Mesendoderm (in vitro differentiated cells): ENCODE data around the gene ADCY9.

ENCODE experiments used
- DNase-seq: peaks from one replicate; pipeline ENCODE4 v3.0.0; 2013
- H2AK5ac ChIP-seq: 2 replicates; pipeline ENCODE4 v1.6.1; 2013; ENCODE audit warnings: low read length, inconsistent platforms
- H2BK120ac ChIP-seq: 2 replicates; pipeline ENCODE4 v1.6.1; 2013; ENCODE audit warnings: low read depth, mild to moderate bottlenecking, low read length, moderate library complexity, mixed read lengths
- H2BK15ac ChIP-seq: replicated peaks from 2 replicates; pipeline ENCODE4 v1.6.1; 2013; ENCODE audit warnings: low read depth, mild to moderate bottlenecking, moderate library complexity
- H2BK5ac ChIP-seq: 2 replicates; pipeline ENCODE4 v1.6.1; 2013; ENCODE audit warnings: low read length, inconsistent platforms
- H3K18ac ChIP-seq: 2 replicates; pipeline ENCODE4 v1.6.1; 2013; ENCODE audit warnings: mild to moderate bottlenecking, low read length, mixed read lengths
- H3K23ac ChIP-seq: one replicate; pipeline ENCODE4 v1.6.1; 2013; ENCODE audit warnings: low read length
- H3K27ac ChIP-seq: 2 replicates; pipeline ENCODE4 v1.5.1; 2013; ENCODE audit warnings: low read depth, mild to moderate bottlenecking, inconsistent platforms, low read length, moderate library complexity
- H3K27me3 ChIP-seq: 2 replicates; pipeline ENCODE4 v1.6.1; 2013; ENCODE audit warnings: low read length, control low read depth, mild to moderate bottlenecking, inconsistent platforms; ENCODE audit not compliant: insufficient read depth, poor library complexity
- H3K36me3 ChIP-seq: 2 replicates; pipeline ENCODE4 v1.6.1; 2013; ENCODE audit warnings: low read length, inconsistent platforms; ENCODE audit not compliant: control insufficient read depth, insufficient read depth
- H3K4ac ChIP-seq: one replicate; pipeline ENCODE4 v1.6.1; 2013; ENCODE audit warnings: low read depth, mild to moderate bottlenecking, low read length, moderate library complexity
- H3K4me1 ChIP-seq: 2 replicates; pipeline ENCODE4 v1.6.1; 2013; ENCODE audit warnings: low read depth, low read length, inconsistent platforms; ENCODE audit not compliant: control insufficient read depth
- H3K4me2 ChIP-seq: 2 replicates; pipeline ENCODE4 v1.6.1; 2013; ENCODE audit warnings: low read length
- H3K4me3 ChIP-seq: 2 replicates; pipeline ENCODE4 v1.5.1; 2013; ENCODE audit warnings: mild to moderate bottlenecking, low read length
- H3K56ac ChIP-seq: one replicate; pipeline ENCODE4 v1.6.1; 2013; ENCODE audit warnings: low read length
- H3K79me1 ChIP-seq: 2 replicates; pipeline ENCODE4 v1.6.1; 2013; ENCODE audit warnings: low read length, inconsistent platforms
- H3K79me2 ChIP-seq: 2 replicates; pipeline ENCODE4 v1.6.1; 2013; ENCODE audit warnings: mild to moderate bottlenecking, low read length; ENCODE audit not compliant: control insufficient read depth, insufficient read depth
- H3K9ac ChIP-seq: 2 replicates; pipeline ENCODE4 v1.6.1; 2013; ENCODE audit warnings: low read length, inconsistent platforms
- H4K5ac ChIP-seq: one replicate; pipeline ENCODE4 v1.6.1; 2013; ENCODE audit warnings: low read length
- H4K8ac ChIP-seq: one replicate; pipeline ENCODE4 v1.6.1; 2013; ENCODE audit warnings: low read depth, mild to moderate bottlenecking, control low read depth, low read length, moderate library complexity
- WGBS: extraction: QIAGEN DNeasy Blood & Tissue Kit; methylation state at CpG from one replicate; pipeline ENCODE4 v1.1.7; 2013; ENCODE audit warnings: low lambda C conversion rate, missing lambda C conversion rate; ENCODE audit not compliant: insufficient coverage; ENCODE audit errors: extremely low coverage; 5-methylcytosine and 5-hydroxymethylcytosine counted together

Gene ADCY9

DNA sequence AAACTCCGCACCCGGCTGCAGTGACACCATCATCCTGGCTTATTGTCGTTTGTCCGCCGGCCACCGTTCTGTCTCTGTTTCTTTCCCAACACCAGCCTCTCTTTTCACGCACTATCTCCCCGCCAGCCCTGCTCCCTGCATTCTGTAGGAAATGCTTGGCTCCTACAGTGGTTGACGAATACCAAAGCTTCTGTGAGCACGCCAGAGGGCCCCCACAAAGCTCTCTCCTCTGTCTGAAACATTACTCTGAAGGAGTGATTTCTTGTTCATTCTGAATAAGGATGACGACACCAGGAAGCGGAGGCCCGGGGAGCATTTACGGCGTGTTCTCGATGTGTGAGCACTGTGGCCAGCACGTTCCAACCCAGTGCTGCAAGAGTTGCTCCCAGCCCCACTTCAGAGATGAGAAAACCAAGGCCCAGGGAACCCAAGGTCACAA is 58.8 kb downstream of the ADCY9 start:
- WGBS: no CpG with 5 or more reads among the region's 17 CpGs
- no peak for DNase-seq

DNA sequence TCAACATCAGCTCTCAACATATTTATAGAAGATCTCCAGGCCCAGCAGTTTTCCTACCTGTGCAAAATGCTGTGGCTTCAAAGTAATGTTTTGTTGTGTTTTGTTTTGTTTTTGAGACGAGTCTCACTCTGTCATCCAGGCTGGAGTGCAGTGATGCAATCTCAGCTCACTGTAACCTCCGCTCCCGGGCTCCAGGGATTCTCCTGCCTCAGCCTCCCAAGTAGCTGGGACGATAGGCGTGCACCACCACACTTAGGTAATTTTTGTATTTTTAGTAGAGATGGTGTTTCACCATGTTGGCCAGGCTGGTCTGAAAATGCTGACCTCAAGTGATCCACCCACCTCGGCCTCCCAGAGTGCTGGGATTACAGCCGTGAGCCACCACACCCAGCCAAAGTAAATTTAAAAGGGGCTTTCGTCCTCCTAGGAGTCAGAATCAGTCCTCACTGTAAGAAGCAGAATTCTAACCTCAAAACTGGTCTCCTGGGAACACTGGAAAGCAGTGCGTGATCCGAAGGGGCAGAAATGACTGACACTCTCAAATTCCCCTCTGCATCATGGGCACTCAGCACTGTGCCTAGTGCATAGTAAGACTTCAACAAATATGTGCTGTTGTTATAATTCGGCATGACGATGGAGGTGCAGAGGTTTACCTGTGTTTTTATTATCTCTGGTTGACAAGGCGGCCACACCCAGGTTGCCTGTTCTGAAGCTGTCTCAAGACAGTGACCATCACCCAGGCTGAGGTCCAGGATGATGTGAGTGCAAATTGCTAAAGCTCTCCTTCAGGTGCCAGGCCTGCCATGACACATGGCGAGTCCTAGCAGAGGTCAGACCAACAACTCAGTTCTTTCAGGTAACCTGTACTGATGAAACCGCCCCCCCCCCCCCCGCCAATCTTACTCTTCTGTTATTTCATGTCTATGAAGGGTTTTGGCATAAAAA is 59.8 kb downstream of the ADCY9 start:
- no peaks in the 10 kb centered on the region for H3K36me3 ChIP-seq
- H3K56ac ChIP-seq: no peak overlapping the region
- H2BK15ac ChIP-seq: no peak overlapping the region
- H3K4me2 ChIP-seq: no peak overlapping the region
- no peak overlapping the region for H3K4ac ChIP-seq
- no peak overlapping the region for H3K23ac ChIP-seq
- H2AK5ac ChIP-seq: no peak overlapping the region
- no peaks in the 10 kb centered on the region for H3K79me1 ChIP-seq
- no peak overlapping the region for H4K5ac ChIP-seq
- DNase-seq: no peak
- no peak overlapping the region for H4K8ac ChIP-seq
- H3K4me3 ChIP-seq: no peak overlapping the region
- H3K18ac ChIP-seq: no peak overlapping the region
- H2BK120ac ChIP-seq: no peak overlapping the region
- H3K27me3 ChIP-seq: no peaks in the 10 kb centered on the region
- no peaks in the 10 kb centered on the region for H3K4me1 ChIP-seq
- no peaks in the 10 kb centered on the region for H3K79me2 ChIP-seq
- no CpG with 5 or more reads among the region's 16 CpGs for WGBS
- no peak overlapping the region for H3K27ac ChIP-seq
- H3K9ac ChIP-seq: no peak overlapping the region
- H2BK5ac ChIP-seq: no peak overlapping the region

More for the DNA sequence above, 58.8 kb downstream of the ADCY9 start:
- no peaks in the 10 kb centered on the region for H3K27me3 ChIP-seq
- no peak overlapping the region for H3K18ac ChIP-seq
- H3K79me1 ChIP-seq: no peaks in the 10 kb centered on the region
- no peak overlapping the region for H3K4ac ChIP-seq
- H2BK15ac ChIP-seq: no peak overlapping the region
- H3K27ac ChIP-seq: no peak overlapping the region
- H3K4me3 ChIP-seq: no peak overlapping the region
- no peak overlapping the region for H2BK120ac ChIP-seq
- H3K4me2 ChIP-seq: no peak overlapping the region
- no peak overlapping the region for H4K5ac ChIP-seq
- H3K79me2 ChIP-seq: no peaks in the 10 kb centered on the region
- H3K56ac ChIP-seq: no peak overlapping the region
- H3K36me3 ChIP-seq: no peaks in the 10 kb centered on the region
- H2BK5ac ChIP-seq: no peak overlapping the region
- H3K9ac ChIP-seq: no peak overlapping the region
- H4K8ac ChIP-seq: no peak overlapping the region
- H2AK5ac ChIP-seq: no peak overlapping the region
- H3K4me1 ChIP-seq: no peaks in the 10 kb centered on the region
- no peak overlapping the region for H3K23ac ChIP-seq

DNA sequence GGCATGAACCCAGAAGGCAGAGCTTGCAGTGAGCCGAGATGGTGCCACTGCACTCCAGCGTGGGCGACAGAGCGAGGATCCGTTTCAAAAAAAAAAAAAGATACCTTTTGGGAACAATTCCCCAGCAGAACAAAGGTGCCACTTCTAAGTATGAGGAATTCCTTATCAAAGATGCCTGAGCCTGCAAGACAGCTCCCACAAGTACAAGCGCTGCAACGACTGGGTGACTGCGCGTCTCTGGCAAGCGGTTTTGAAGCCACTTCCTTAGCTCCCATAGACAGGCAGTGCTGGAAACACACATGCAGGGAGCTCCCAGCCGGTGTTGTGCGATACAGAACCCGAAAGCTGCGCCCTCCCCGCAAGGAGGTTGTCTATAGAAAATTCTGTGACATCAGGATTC is 60.5 kb downstream of the ADCY9 start:
- Histone ChIP-seq H3K79me2 (no peaks in the 10 kb centered on the region), H3K27ac (no peak overlapping the region), H3K23ac (no peak overlapping the region), H3K4ac (no peak overlapping the region), H2BK120ac (no peak overlapping the region), H3K4me1 (no peaks in the 10 kb centered on the region), H3K36me3 (no peaks in the 10 kb centered on the region), H2AK5ac (no peak overlapping the region), H3K4me2 (no peak overlapping the region), H2BK5ac (no peak overlapping the region), H3K56ac (no peak overlapping the region), H3K9ac (no peak overlapping the region), H3K79me1 (no peaks in the 10 kb centered on the region), H3K18ac (no peak overlapping the region), H3K4me3 (no peak overlapping the region), H4K8ac (no peak overlapping the region), H2BK15ac (no peak overlapping the region), H4K5ac (no peak overlapping the region), H3K27me3 (no peaks in the 10 kb centered on the region)
- whole genome bisulfite sequencing: no CpG with 5 or more reads among the region's 15 CpGs
- DNase-seq: no peak

DNA sequence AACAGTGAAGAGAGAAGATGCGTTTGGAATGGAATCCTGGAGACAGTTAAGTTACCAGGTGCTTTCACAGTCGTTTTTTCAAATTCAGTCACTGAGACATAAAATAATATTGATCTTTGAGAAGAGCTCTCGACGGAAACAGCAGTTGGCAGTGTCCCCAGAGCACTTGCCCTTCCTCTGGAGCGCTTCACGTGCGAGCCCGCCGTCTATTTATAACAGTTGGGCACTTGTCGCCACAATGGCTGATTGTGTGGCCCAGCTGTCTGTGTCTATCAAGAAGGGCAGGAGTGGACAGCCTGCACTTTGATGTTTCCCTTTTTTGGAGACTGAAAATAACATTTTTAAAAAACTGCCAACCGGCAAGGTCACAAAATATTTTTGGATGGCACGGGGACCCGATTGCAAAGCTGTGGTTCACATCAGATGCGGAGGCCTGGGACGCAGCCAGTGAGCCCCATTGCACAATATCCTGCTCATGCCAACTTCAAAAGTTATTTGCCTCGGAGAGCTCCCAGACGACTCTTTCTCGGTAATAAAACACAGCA is 62.9 kb downstream of the ADCY9 start:
- H3K4me2 ChIP-seq: no peak overlapping the region
- no peak overlapping the region for H3K18ac ChIP-seq
- H2AK5ac ChIP-seq: no peak overlapping the region
- no peak overlapping the region for H2BK15ac ChIP-seq
- H3K4me1 ChIP-seq: no peaks in the 10 kb centered on the region
- no peak overlapping the region for H3K4me3 ChIP-seq
- no peaks in the 10 kb centered on the region for H3K27me3 ChIP-seq
- no peak overlapping the region for H2BK5ac ChIP-seq
- H3K79me2 ChIP-seq: no peaks in the 10 kb centered on the region
- H4K5ac ChIP-seq: no peak overlapping the region
- H3K56ac ChIP-seq: no peak overlapping the region
- H3K4ac ChIP-seq: no peak overlapping the region
- H3K9ac ChIP-seq: no peak overlapping the region
- no peaks in the 10 kb centered on the region for H3K79me1 ChIP-seq
- no peak overlapping the region for H4K8ac ChIP-seq
- no peak overlapping the region for H3K23ac ChIP-seq
- no CpG with 5 or more reads among the region's 18 CpGs for WGBS
- H2BK120ac ChIP-seq: no peak overlapping the region
- no peaks in the 10 kb centered on the region for H3K36me3 ChIP-seq
- no peak for DNase-seq
- no peak overlapping the region for H3K27ac ChIP-seq

DNA sequence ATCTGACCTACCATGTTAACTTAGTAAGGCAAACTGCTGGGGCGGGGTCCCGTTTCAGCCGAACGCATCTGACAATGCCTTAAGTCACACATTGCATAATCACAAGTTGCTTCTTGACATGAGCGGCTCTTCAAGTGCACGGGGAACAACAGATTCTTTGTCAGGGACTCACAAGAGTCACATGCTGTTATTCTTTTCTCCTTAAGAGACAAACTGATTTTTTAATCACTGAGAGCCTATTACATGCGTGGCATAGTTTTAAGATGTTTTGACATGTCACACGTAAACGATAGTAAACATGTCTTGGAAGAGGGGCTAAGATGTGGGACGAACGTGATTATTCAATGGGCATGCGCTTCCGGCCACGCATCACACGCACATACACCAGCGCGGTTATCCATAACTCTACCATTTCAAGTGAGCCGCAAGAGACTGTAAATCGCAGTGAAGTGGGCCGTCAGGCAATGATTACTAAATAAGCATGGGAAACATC is 63.4 kb downstream of the ADCY9 start:
- Histone ChIP-seq H3K27ac (no peak overlapping the region), H3K79me2 (no peaks in the 10 kb centered on the region), H3K4me3 (no peak overlapping the region), H3K23ac (no peak overlapping the region), H3K9ac (no peak overlapping the region), H3K4ac (no peak overlapping the region), H2BK15ac (no peak overlapping the region), H3K4me2 (no peak overlapping the region), H3K18ac (no peak overlapping the region), H4K5ac (no peak overlapping the region), H2BK120ac (no peak overlapping the region), H2AK5ac (no peak overlapping the region), H3K79me1 (no peaks in the 10 kb centered on the region), H2BK5ac (no peak overlapping the region), H3K36me3 (no peaks in the 10 kb centered on the region), H3K27me3 (no peaks in the 10 kb centered on the region), H4K8ac (no peak overlapping the region), H3K56ac (no peak overlapping the region), H3K4me1 (no peaks in the 10 kb centered on the region)
- WGBS: no CpG with 5 or more reads among the region's 20 CpGs
- DNase-seq: no peak
